ENCODE data around the gene PHOX2A. TPM values are rescaled to one million over a fixed set of nuclear protein-coding genes. Genes with fewer than 3 reads are reported as not detected.
A peak's percentile ranks its signal among the peaks of the same experiment; 100 is the strongest.

PHOX2A gene
- total RNA-seq, 1 donor from 2014 or later, result not detected

DNA sequence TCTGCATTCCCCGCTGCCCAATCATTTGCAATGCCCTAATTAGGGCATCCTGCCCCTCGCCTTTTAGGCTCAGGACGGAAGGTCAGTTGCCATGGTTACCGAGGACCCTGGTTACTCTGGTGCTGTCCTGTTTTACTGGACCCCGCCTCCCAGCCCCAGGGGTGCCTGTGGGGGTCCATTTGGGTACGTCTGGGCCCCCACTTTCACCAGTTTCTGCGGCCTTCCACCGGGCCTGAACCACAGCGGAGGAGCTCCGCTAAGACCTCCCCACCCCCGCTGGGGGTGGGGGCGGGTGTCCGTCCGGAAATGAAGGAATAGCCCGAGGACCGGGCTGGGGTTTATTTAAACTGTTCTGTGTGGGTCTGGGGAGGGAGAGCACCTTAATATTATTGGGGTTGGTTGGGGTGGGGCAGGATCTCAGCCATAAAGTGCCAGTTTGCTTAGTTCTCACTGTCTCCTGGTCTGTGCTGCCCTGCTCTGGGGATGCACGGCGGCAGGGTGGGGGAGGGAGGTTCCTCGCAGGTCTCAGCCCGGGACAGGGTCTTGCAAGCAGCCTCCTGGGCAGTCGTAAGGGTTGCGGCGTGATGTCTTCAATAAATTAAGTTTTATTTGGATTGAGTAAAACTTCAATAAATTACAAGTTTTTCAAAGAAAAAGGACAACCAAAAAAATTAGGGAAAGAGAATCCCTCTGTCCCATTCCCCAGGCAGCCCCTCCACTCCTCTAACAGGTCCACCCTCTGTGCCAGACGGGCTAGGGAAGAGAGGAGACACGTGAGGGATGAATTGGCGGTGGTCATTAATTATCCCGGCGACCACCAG lies 5.3 kb downstream of the PHOX2A start:
- no peak for DNase-seq (ENCODE audit: low spot score in 2 of 2, unreplicated experiment in 2 of 2)
- H3K9me3 Mint-ChIP-seq, result no peaks in the 10 kb centered on the region
- H3K4me3 Mint-ChIP-seq, result peak overlapping the region; percentile 69
- TF ChIP-seq, protein P1, sequence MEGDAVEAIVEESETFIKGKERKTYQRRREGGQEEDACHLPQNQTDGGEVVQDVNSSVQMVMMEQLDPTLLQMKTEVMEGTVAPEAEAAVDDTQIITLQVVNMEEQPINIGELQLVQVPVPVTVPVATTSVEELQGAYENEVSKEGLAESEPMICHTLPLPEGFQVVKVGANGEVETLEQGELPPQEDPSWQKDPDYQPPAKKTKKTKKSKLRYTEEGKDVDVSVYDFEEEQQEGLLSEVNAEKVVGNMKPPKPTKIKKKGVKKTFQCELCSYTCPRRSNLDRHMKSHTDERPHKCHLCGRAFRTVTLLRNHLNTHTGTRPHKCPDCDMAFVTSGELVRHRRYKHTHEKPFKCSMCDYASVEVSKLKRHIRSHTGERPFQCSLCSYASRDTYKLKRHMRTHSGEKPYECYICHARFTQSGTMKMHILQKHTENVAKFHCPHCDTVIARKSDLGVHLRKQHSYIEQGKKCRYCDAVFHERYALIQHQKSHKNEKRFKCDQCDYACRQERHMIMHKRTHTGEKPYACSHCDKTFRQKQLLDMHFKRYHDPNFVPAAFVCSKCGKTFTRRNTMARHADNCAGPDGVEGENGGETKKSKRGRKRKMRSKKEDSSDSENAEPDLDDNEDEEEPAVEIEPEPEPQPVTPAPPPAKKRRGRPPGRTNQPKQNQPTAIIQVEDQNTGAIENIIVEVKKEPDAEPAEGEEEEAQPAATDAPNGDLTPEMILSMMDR (IDR thresholded peaks at IDR 0.05; ENCODE audit: unreplicated experiment), result no peak
- peaks cover 52% of the 10 kb centered on the region for H3K27me3 Mint-ChIP-seq (ENCODE audit: low read depth)
- peaks cover 23% of the 10 kb centered on the region for H3K36me3 Mint-ChIP-seq
- no peak overlapping the region for H3K27ac Mint-ChIP-seq
- peaks cover 19% of the 10 kb centered on the region for H3K4me1 Mint-ChIP-seq

DNA sequence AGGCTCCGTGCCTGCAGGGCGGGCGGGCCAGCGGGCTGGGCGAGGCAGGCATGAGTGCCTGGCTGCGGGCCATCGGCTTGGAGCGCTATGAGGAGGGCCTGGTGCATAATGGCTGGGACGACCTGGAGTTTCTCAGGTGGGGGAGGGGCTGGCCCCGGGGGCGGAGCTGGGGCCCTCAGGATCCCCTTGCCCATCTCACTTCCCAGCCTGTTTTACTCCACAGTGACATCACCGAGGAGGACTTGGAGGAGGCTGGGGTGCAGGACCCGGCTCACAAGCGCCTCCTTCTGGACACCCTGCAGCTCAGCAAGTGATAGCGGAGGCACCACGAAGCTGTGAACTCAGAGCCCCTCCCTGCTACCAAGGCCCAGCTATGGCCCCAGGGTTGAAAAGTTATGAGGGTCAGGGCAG lies 5.9 kb downstream of the PHOX2A start:
- Mint-ChIP-seq H3K9me3 (no peaks in the 10 kb centered on the region), H3K4me3 (no peak overlapping the region), H3K4me1 (peaks cover 16% of the 10 kb centered on the region), H3K27ac (no peak overlapping the region), H3K27me3 (ENCODE audit: low read depth) (peaks cover 45% of the 10 kb centered on the region), H3K36me3 (peaks cover 28% of the 10 kb centered on the region)
- TF ChIP-seq, protein P1 (IDR thresholded peaks at IDR 0.05; ENCODE audit: unreplicated experiment), result peak; percentile 62
- DNase-seq (ENCODE audit: low spot score in 2 of 2, unreplicated experiment in 2 of 2), result peak in 1 of 2 experiments; percentile 72

DNA sequence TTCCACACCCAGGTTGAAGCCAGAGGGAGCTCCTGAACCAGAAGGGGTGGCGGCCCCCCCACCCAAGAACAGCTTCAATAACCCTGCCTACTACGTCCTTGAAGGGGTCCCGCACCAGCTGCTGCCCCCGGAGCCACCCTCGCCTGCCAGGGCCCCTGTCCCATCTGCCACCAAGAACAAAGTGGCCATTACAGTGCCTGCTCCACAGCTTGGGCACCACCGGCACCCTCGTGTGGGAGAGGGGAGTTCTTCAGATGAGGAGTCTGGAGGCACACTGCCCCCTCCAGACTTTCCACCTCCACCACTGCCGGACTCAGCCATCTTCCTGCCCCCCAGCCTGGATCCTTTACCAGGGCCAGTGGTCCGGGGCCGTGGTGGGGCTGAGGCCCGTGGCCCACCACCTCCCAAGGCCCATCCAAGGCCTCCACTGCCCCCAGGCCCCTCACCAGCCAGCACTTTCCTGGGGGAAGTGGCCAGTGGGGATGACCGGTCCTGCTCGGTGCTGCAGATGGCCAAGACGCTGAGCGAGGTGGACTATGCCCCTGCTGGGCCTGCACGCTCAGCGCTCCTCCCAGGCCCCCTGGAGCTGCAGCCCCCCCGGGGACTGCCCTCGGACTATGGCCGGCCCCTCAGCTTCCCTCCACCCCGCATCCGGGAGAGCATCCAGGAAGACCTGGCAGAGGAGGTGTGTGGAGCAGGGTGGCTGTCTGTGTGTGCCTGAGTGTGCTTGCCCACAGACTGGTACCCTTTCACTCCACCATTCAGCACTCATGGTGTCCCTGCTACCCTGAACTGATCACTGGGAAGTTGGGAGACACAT lies 6.7 kb downstream of the PHOX2A start:
- Mint-ChIP-seq H3K36me3 (peaks cover 31% of the 10 kb centered on the region), H3K27me3 (ENCODE audit: low read depth) (peaks cover 38% of the 10 kb centered on the region), H3K27ac (no peak overlapping the region), H3K4me3 (no peak overlapping the region), H3K4me1 (peaks cover 16% of the 10 kb centered on the region), H3K9me3 (no peaks in the 10 kb centered on the region)
- TF ChIP-seq, protein P1 (IDR thresholded peaks at IDR 0.05; ENCODE audit: unreplicated experiment), result no peak
- DNase-seq (ENCODE audit: low spot score in 2 of 2, unreplicated experiment in 2 of 2), result no peak

DNA sequence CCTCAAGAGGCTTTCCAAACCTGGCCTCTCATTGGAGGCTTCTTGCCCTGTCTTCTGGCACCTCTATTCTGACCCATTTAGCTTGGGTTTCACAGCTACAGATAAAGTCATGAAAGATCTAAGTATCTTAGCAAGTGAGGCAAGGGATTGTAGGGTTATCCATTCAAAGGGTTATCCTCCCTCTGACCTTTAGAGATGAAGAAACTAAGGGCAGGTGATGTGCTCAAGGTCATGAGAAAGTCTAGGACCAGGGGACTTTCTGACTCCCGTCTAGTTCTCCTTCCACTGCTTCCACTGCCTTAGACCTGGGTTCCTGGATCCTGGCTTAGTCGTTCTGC lies 7.2 kb downstream of the PHOX2A start:
- Mint-ChIP-seq H3K36me3 (peaks cover 36% of the 10 kb centered on the region), H3K9me3 (no peaks in the 10 kb centered on the region), H3K4me3 (no peak overlapping the region), H3K27me3 (ENCODE audit: low read depth) (peaks cover 32% of the 10 kb centered on the region), H3K4me1 (peaks cover 16% of the 10 kb centered on the region), H3K27ac (no peak overlapping the region)
- no peak for DNase-seq (ENCODE audit: low spot score in 2 of 2, unreplicated experiment in 2 of 2)
- TF ChIP-seq, protein P1 (IDR thresholded peaks at IDR 0.05; ENCODE audit: unreplicated experiment), result no peak

DNA sequence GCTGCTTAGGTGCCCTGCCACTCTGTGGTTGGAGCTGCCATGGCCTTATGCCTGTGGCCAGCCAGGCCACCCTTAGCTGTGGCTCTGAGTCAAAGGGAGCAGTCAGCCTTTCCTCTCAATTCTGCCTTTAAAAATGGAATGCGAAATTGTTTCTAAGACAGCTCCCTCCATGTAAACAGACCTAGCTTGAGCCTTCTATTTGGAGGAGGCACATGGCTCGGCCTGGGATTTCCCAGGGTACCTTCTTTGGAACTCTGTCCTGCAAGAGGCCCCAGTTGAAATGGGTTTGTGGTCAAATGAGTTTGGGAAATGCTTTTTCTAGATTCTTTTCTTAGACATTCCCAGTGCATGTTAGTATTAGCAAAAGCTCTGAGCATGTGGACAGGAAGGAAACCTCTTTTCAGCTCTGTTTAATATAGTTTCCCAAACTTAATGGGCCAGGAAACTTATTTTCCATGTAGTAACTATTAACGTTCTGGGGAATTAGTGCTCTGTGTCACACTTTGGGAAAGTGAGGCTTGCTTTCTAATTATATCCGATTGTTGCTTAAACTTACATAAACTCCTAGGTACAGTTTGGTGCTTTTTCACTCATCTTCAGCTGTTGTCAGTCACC lies 7.8 kb downstream of the PHOX2A start:
- H3K4me1 Mint-ChIP-seq, result peaks cover 16% of the 10 kb centered on the region
- H3K27me3 Mint-ChIP-seq (ENCODE audit: low read depth), result peaks cover 26% of the 10 kb centered on the region
- TF ChIP-seq, protein P1 (IDR thresholded peaks at IDR 0.05; ENCODE audit: unreplicated experiment), result no peak
- H3K4me3 Mint-ChIP-seq, result no peak overlapping the region
- H3K27ac Mint-ChIP-seq, result no peak overlapping the region
- DNase-seq (ENCODE audit: low spot score in 2 of 2, unreplicated experiment in 2 of 2), result peak in 1 of 2 experiments; percentile 25
- no peaks in the 10 kb centered on the region for H3K9me3 Mint-ChIP-seq
- peaks cover 41% of the 10 kb centered on the region for H3K36me3 Mint-ChIP-seq

Measured in mesothelial cell of epicardium (in vitro differentiated cells).